ENCODE measurements around the gene PTGR2.
"Not testable (repeated sequence)": the region's sequence is repeated elsewhere in the genome, so short reads cannot be mapped to it uniquely, and the experiment has no call there.

PTGR2 gene

GRCh38 chr14:73888460-73888725 lies 36.8 kb downstream of the PTGR2 start:
- no peak for TF ChIP-seq CTCF (conservative IDR thresholded peaks at IDR 0.05; ENCODE audit: control insufficient read depth, insufficient read depth, low read depth, low read length)
- DNase-seq (ENCODE audit: low read depth), result peak; percentile 43
- H3K4me3 ChIP-seq (ENCODE audit: control insufficient read depth, low read depth, low read length), result peak overlapping the region; percentile 91

DNA sequence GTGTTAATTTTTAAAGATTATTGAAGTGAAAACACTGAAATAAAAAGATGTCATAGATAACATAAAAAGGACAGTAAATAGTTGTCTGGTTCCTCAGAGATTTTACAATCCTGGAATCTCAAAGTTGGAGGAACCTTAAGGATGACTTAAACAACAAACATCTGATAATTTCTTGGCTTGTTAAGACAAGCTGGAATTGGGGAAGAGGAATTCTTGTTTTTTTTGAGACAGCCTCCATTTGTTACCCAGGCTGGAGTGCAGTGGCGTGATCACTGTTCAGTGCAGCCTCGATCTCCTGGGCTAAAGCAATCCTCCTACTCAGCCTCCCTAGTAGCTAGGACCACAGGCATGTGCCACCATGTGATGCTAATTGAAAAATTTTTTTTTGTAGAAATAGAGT lies 37.3 kb downstream of the PTGR2 start:
- no peak for TF ChIP-seq CTCF (conservative IDR thresholded peaks at IDR 0.05; ENCODE audit: control insufficient read depth, insufficient read depth, low read depth, low read length)
- DNase-seq (ENCODE audit: low read depth), result peak; percentile 39
- H3K4me3 ChIP-seq (ENCODE audit: control insufficient read depth, low read depth, low read length), result no peak overlapping the region

GRCh38 chr14:73889376-73889775 lies 37.7 kb downstream of the PTGR2 start:
- no peak for TF ChIP-seq CTCF (conservative IDR thresholded peaks at IDR 0.05; ENCODE audit: control insufficient read depth, insufficient read depth, low read depth, low read length)
- DNase-seq (ENCODE audit: low read depth), result peak; percentile 44
- no peak overlapping the region for H3K4me3 ChIP-seq (ENCODE audit: control insufficient read depth, low read depth, low read length)

DNA sequence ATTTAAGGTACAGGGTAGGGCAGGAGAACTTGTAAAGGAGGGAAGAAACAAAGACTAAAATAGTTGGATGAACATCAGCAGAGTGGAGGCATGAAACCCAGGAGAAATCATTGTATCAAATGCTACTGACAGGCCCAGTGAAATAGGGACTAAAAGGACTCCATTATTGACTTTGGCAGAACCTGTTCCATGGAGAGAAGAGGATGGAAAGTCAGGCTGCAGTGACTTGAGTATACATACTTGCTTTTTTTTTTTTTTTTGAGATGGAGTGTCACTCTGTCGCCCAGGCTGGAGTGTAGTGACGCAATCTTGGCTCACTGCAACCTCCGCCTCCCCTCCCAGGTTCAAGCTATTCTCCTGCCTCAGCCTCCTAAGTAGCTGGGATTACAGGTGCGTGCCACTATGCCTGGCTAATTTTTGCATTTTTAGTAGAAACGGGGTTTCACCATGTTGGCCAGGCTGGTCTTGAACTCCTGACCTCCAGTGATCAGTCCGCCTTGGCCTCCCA lies 42.6 kb downstream of the PTGR2 start:
- DNase-seq (ENCODE audit: low read depth), result not testable (repeated sequence)

DNA sequence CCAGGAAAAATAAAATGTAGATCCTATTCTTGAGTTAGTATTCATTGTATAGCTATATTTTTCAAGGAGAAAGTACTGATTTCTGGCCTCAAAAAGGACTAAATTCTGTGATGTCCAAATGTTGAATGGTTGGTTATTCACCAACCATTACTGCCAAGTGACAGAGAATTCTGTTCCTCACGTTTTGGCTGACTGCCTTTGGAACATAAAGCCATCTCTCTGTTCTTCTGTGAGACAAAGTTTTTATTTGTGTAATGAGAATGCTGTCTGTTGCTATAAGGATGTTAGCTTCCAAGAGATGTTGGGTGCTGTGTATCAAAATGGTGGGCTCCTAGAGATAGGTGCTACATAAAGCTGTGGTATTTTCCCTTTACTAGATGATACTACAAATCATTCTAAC lies 44.3 kb downstream of the PTGR2 start:
- TF ChIP-seq CTCF (conservative IDR thresholded peaks at IDR 0.05; ENCODE audit: control insufficient read depth, insufficient read depth, low read depth, low read length), result no peak
- no peak overlapping the region for H3K4me3 ChIP-seq (ENCODE audit: control insufficient read depth, low read depth, low read length)
- DNase-seq (ENCODE audit: low read depth), result no peak

More for the DNA sequence above, 42.6 kb downstream of the PTGR2 start:
- not testable (repeated sequence) for H3K4me3 ChIP-seq (ENCODE audit: control insufficient read depth, low read depth, low read length)

- DNase-seq (ENCODE audit: low read depth), result peak; percentile 48
- TF ChIP-seq CTCF (conservative IDR thresholded peaks at IDR 0.05; ENCODE audit: control insufficient read depth, insufficient read depth, low read depth, low read length), result no peak
- no peak overlapping the region for H3K4me3 ChIP-seq (ENCODE audit: control insufficient read depth, low read depth, low read length)
These were observed 44.9 kb downstream of the PTGR2 start for GRCh38 chr14:73896521-73896920.

- no peak overlapping the region for H3K4me3 ChIP-seq (ENCODE audit: control insufficient read depth, low read depth, low read length)
- peak; percentile 35 for DNase-seq (ENCODE audit: low read depth)
- no peak for TF ChIP-seq CTCF (conservative IDR thresholded peaks at IDR 0.05; ENCODE audit: control insufficient read depth, insufficient read depth, low read depth, low read length)
These were observed 51.4 kb downstream of the PTGR2 start for GRCh38 chr14:73903028-73903427.
